ENCODE results near the gene NBEAL2. TPM values are rescaled to one million over a fixed set of nuclear protein-coding genes. Genes with fewer than 3 reads are reported as not detected.

The NBEAL2 gene
- total RNA-seq, 1 donor from 2014 or later, result 115 TPM

DNA sequence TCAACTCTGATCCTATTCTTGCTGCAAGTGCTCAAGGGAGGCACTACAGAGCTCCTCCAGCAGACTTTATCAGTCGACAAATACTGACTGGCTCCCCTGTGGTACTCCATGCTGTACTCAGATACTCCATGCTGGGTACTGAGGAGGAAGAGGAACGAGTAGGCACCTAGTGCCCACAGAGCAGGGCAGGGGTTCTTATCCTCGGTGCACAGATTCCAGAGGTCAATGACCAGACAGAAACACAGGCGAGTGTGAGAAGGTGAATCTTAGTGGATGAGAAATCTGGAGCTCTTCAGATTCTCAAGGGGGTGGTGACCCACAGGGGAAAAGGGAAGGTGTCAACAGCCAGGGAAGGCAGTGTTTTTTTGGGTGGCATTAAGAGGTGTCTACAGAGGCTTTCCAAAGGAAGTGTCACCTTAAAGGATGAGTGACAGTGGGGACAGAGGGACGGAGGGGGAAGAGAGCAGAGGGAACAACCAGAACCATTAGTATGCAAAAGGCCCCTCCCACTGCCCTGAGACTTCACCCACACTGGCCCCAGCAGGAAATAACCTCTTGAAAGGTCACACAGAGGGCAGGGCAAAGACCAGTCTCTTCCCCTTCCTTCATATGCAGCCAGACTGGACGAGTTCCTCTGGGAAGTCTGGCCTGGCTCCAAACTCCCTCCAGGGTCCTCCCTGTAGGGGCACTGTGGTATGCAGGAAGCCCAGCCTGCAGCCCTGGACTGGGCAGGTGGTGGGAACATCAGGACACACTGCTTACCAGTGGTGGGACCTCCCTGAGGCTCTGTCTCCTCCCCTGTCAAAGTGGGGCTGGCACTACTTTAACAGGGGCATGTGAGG is 30.4 kb upstream of the NBEAL2 start:
- peak overlapping the region; percentile 80 for H3K4me3 Mint-ChIP-seq
- H3K36me3 Mint-ChIP-seq (ENCODE audit: low read depth), result peaks cover 32% of the 10 kb centered on the region
- H3K4me1 Mint-ChIP-seq, result peaks cover 80% of the 10 kb centered on the region
- intact Hi-C loops (cut with micrococcal nuclease), result loop anchor here (1.0 to 5.0 kb wide), 4 partner anchors 10 to 68 kb away; partner anchors contain the start of gene NBEAL2
- no peaks in the 10 kb centered on the region for H3K27me3 Mint-ChIP-seq
- peak; percentile 70 for DNase-seq
- H3K27ac Mint-ChIP-seq, result peak overlapping the region; percentile 94
- H3K9me3 Mint-ChIP-seq, result no peaks in the 10 kb centered on the region

GRCh38 chr3:46950177-46950576 is 29.3 kb upstream of the NBEAL2 start:
- Mint-ChIP-seq H3K4me1 (peaks cover 83% of the 10 kb centered on the region), H3K4me3 (peak overlapping the region; percentile 51), H3K27me3 (no peaks in the 10 kb centered on the region), H3K27ac (peak overlapping the region; percentile 87), H3K36me3 (ENCODE audit: low read depth) (peaks cover 26% of the 10 kb centered on the region), H3K9me3 (no peaks in the 10 kb centered on the region)
- intact Hi-C loops (cut with micrococcal nuclease), result loop anchor here (10.0 kb wide), 1 partner anchor 525 kb away; the partner anchor contains the start of gene SCAP
- DNase-seq, result no peak

- Mint-ChIP-seq H3K4me1 (peaks cover 84% of the 10 kb centered on the region), H3K27ac (peak overlapping the region; percentile 51), H3K9me3 (no peaks in the 10 kb centered on the region)
Measured at GRCh38 chr3:46950650-46951241, 28.7 kb upstream of the NBEAL2 start.

GRCh38 chr3:46952813-46953212 is 26.7 kb upstream of the NBEAL2 start:
- Mint-ChIP-seq H3K9me3 (no peaks in the 10 kb centered on the region), H3K27ac (peak overlapping the region; percentile 79), H3K36me3 (ENCODE audit: low read depth) (peaks cover 10% of the 10 kb centered on the region), H3K27me3 (no peaks in the 10 kb centered on the region), H3K4me1 (peaks cover 76% of the 10 kb centered on the region), H3K4me3 (peak overlapping the region; percentile 66)
- DNase-seq, result no peak
- intact Hi-C loops (cut with micrococcal nuclease), result loop anchor here (10.0 kb wide), 1 partner anchor 522 kb away; the partner anchor contains the start of gene SCAP

More at GRCh38 chr3:46950650-46951241, 28.7 kb upstream of the NBEAL2 start:
- Mint-ChIP-seq H3K27me3 (no peaks in the 10 kb centered on the region), H3K36me3 (ENCODE audit: low read depth) (peaks cover 23% of the 10 kb centered on the region), H3K4me3 (no peak overlapping the region)
- intact Hi-C loops (cut with micrococcal nuclease), result loop anchor here (10.0 kb wide), 1 partner anchor 524 kb away; the partner anchor contains the start of gene SCAP
- DNase-seq, result no peak

GRCh38 chr3:46953234-46954010 is 26.0 kb upstream of the NBEAL2 start:
- DNase-seq, result peak; percentile 67
- intact Hi-C loops (cut with micrococcal nuclease), result loop anchor here (10.0 kb wide), 1 partner anchor 521 kb away; the partner anchor contains the start of gene SCAP
- H3K36me3 Mint-ChIP-seq (ENCODE audit: low read depth), result peaks cover 11% of the 10 kb centered on the region
- H3K4me1 Mint-ChIP-seq, result peaks cover 74% of the 10 kb centered on the region
- H3K27me3 Mint-ChIP-seq, result no peaks in the 10 kb centered on the region
- H3K4me3 Mint-ChIP-seq, result peak overlapping the region; percentile 66
- H3K27ac Mint-ChIP-seq, result peak overlapping the region; percentile 79
- no peaks in the 10 kb centered on the region for H3K9me3 Mint-ChIP-seq

GRCh38 chr3:46954178-46954577 is 25.3 kb upstream of the NBEAL2 start:
- no peaks in the 10 kb centered on the region for H3K27me3 Mint-ChIP-seq
- no peak for DNase-seq
- H3K4me3 Mint-ChIP-seq, result peak overlapping the region; percentile 66
- H3K9me3 Mint-ChIP-seq, result no peaks in the 10 kb centered on the region
- H3K36me3 Mint-ChIP-seq (ENCODE audit: low read depth), result peaks cover 12% of the 10 kb centered on the region
- H3K4me1 Mint-ChIP-seq, result peaks cover 74% of the 10 kb centered on the region
- intact Hi-C loops (cut with micrococcal nuclease), result loop anchor here (10.0 kb wide), 1 partner anchor 521 kb away; the partner anchor contains the start of gene SCAP
- H3K27ac Mint-ChIP-seq, result peak overlapping the region; percentile 79

- H3K36me3 Mint-ChIP-seq (ENCODE audit: low read depth), result peaks cover 10% of the 10 kb centered on the region
- H3K27ac Mint-ChIP-seq, result peak overlapping the region; percentile 79
- H3K9me3 Mint-ChIP-seq, result no peaks in the 10 kb centered on the region
- no peak for DNase-seq
- peaks cover 78% of the 10 kb centered on the region for H3K4me1 Mint-ChIP-seq
- no peaks in the 10 kb centered on the region for H3K27me3 Mint-ChIP-seq
- intact Hi-C loops (cut with micrococcal nuclease), result loop anchor here (5.0 to 10.0 kb wide), 2 partner anchors 38 to 520 kb away; partner anchors contain the start of gene SCAP
- peak overlapping the region; percentile 6 for H3K4me3 Mint-ChIP-seq
Measured at GRCh38 chr3:46955157-46955556, 24.3 kb upstream of the NBEAL2 start.

GRCh38 chr3:46955801-46956259 is 23.6 kb upstream of the NBEAL2 start:
- intact Hi-C loops (cut with micrococcal nuclease), result loop anchor here (5.0 to 10.0 kb wide), 2 partner anchors 39 to 519 kb away; partner anchors contain the start of gene SCAP
- H3K27ac Mint-ChIP-seq, result peak overlapping the region; percentile 79

DNA sequence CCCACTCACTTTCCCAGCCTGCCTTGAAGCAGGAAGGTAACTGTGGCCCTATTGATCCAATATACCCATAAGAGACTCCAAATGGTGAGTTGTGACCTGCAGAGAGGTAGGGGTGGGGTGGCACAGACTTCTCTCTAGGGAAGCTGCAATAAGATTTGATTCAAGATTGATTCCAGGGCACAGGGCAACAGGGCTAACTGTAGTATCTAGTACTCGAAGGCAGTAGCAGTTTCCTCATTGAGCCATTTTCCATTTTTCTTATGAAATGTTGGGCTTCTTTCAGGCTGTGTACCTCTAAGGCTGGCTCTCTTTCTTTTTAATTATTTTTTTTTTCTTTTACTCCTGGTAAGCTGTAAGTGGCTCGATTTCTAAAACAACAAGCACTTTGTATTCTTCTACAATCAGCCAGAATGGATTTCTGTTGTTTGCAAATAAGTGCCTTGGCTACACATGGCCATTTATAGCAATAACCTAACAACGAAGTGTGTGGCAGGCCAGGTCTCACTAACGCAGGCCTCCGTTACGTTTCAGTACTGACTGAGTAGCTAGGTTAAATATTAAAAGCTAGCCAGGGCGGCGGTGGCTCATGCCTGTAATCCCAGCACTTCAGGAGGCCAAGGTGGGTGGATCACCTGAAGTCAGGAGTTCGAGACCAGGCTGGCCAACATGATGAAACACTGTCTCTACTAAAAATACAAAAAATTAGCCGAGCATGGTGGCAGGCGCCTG is 22.2 kb upstream of the NBEAL2 start:
- intact Hi-C loops (cut with micrococcal nuclease), result loop anchor here (5.0 to 10.0 kb wide), 2 partner anchors 40 to 518 kb away; partner anchors contain the start of gene SCAP
- no peak overlapping the region for H3K4me3 Mint-ChIP-seq
- DNase-seq, result no peak

More at GRCh38 chr3:46955801-46956259, 23.6 kb upstream of the NBEAL2 start:
- DNase-seq, result no peak
- Mint-ChIP-seq H3K4me1 (peaks cover 81% of the 10 kb centered on the region), H3K9me3 (no peaks in the 10 kb centered on the region), H3K27me3 (no peaks in the 10 kb centered on the region), H3K4me3 (peak overlapping the region; percentile 14), H3K36me3 (ENCODE audit: low read depth) (peaks cover 14% of the 10 kb centered on the region)

DNA sequence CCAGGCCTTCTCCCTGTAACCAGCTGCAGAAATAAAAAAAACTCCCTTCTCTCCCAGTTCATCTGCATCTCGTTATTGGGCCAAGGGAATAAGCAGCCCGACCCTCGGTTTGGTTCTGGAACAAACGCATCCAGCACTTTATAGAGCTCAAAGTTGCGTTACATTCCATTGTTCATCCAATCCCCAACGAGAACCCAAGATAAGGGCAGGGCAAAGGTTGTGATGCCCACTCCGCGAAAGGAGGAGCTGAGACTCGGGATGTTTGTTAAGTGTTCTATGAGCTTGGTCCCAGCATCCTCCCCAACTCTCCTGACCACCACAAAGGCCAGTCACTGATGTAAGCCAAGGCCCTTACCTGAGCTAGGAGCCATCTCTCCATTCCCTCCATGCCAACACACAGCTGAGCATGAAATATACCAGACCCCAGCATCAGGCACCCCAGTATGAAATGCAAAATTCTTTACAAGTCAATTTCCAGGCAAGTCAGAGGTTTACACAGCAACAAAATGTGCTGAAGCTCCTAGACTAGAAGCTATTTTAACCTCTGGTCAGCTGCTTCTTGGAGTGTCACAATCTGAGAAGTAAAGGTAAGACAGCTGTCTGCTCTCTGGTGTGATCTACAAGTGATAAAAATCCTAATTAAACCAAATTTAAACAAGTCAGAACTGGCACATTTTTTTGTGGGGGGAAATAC is 20.9 kb upstream of the NBEAL2 start:
- Mint-ChIP-seq H3K27ac (peak overlapping the region; percentile 83), H3K9me3 (no peaks in the 10 kb centered on the region), H3K36me3 (ENCODE audit: low read depth) (peaks cover 30% of the 10 kb centered on the region), H3K4me3 (peak overlapping the region; percentile 32), H3K27me3 (no peaks in the 10 kb centered on the region), H3K4me1 (peaks cover 76% of the 10 kb centered on the region)
- intact Hi-C loops (cut with micrococcal nuclease), result loop anchor here (1.0 to 10.0 kb wide), 5 partner anchors 10 to 516 kb away; partner anchors contain the start of genes CCDC12 and SCAP
- DNase-seq, result no peak

More for the DNA sequence above, 22.2 kb upstream of the NBEAL2 start:
- Mint-ChIP-seq H3K27me3 (no peaks in the 10 kb centered on the region), H3K4me1 (peaks cover 83% of the 10 kb centered on the region), H3K9me3 (no peaks in the 10 kb centered on the region), H3K36me3 (ENCODE audit: low read depth) (peaks cover 18% of the 10 kb centered on the region), H3K27ac (peak overlapping the region; percentile 79)

GRCh38 chr3:46959161-46959511 is 20.3 kb upstream of the NBEAL2 start:
- DNase-seq, result no peak
- Mint-ChIP-seq H3K4me3 (peak overlapping the region; percentile 32), H3K36me3 (ENCODE audit: low read depth) (peaks cover 30% of the 10 kb centered on the region)

DNA sequence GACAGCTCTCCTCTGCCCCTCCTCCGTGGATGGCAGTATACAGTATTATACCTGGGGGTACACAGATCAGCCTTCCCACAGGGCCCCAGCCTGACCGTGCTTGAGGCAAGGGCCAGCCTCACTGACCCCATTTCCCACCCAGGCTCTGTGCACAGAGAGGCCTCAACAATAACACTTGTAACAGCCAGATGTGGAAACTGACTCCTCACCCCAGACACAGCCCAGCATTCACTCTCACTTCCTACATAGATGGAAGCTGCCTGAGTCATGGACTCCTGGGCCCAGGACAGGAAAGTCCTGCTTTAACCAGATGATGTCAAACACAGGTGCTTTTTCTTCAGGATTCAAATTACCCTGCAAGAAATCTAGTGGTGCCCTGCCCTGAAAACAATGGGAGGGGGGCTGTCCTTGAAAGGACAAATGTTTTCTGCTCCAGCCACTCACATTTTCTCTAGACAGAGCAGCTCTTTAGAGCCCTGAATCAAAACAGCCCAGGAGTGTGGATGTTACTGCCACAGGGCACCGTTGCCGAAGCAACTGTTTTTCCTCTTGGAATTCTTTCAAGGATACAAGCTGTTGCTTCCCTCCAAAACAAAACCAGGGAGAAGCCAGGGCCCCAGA is 19.3 kb upstream of the NBEAL2 start:
- Mint-ChIP-seq H3K27me3 (no peaks in the 10 kb centered on the region), H3K4me3 (peak overlapping the region; percentile 32), H3K4me1 (peaks cover 63% of the 10 kb centered on the region), H3K27ac (peak overlapping the region; percentile 83), H3K9me3 (no peaks in the 10 kb centered on the region), H3K36me3 (ENCODE audit: low read depth) (peaks cover 32% of the 10 kb centered on the region)
- no peak for DNase-seq
- intact Hi-C loops (cut with micrococcal nuclease), result no loop called here

More at GRCh38 chr3:46959161-46959511, 20.3 kb upstream of the NBEAL2 start:
- peak overlapping the region; percentile 83 for H3K27ac Mint-ChIP-seq
- intact Hi-C loops (cut with micrococcal nuclease), result loop anchor here (1.0 to 10.0 kb wide), 5 partner anchors 11 to 516 kb away; partner anchors contain the start of genes CCDC12 and SCAP
- peaks cover 71% of the 10 kb centered on the region for H3K4me1 Mint-ChIP-seq
- H3K9me3 Mint-ChIP-seq, result no peaks in the 10 kb centered on the region
- no peaks in the 10 kb centered on the region for H3K27me3 Mint-ChIP-seq

Data from activated CD4-positive, alpha-beta T cell treated with anti-CD3 and anti-CD28 coated beads, Interleukin-2, amount 10 ng/mL, durations not matched to agents 24 days and 14 days (primary cell).